Lower leg skin (tissue), 3 donors: ENCODE results near the gene CYBA.

Experiments used
- CTCF ChIP-seq, 3 donors: fragments of 450-650 bp; IDR thresholded peaks; one replicate each; pipeline ENCODE4 v1.5.1; 2016; ENCODE audit warnings: antibody characterized with exemption in 3 of 3, mild to moderate bottlenecking in 3 of 3, moderate library complexity in 2 of 3
- POLR2A ChIP-seq, 2 donors: fragments of 450-650 bp; IDR thresholded peaks; one replicate each; pipeline ENCODE4 v1.6.1; 2016 to 2017; ENCODE audit warnings: antibody characterized with exemption in 2 of 2, mild to moderate bottlenecking in 1 of 2, moderate library complexity in 1 of 2

- TF ChIP-seq CTCF (IDR thresholded peaks at IDR 0.05) (no peak), POLR2A (IDR thresholded peaks at IDR 0.05) (no peak)
Measured at GRCh38 chr16:88681084-88681680, 30.3 kb upstream of the CYBA start.
